IPS-15b (cell line): Measurements from ENCODE around the gene AGAP3.
A peak's percentile ranks its signal among the peaks of the same experiment; 100 is the strongest.

Experiments used
- H3K27me3 ChIP-seq: one replicate; pipeline ENCODE4 v1.6.1; 2013; ENCODE audit warnings: low read length; ENCODE audit not compliant: control insufficient read depth, insufficient read depth
- H3K36me3 ChIP-seq: one replicate; pipeline ENCODE4 v1.6.1; 2013; ENCODE audit warnings: low read length; ENCODE audit not compliant: control insufficient read depth, insufficient read depth
- H3K4me1 ChIP-seq: one replicate; pipeline ENCODE4 v1.6.1; 2013; ENCODE audit warnings: mild to moderate bottlenecking, low read length; ENCODE audit not compliant: control insufficient read depth, insufficient read depth
- H3K4me3 ChIP-seq: one replicate; pipeline ENCODE4 v1.5.1; 2013; ENCODE audit warnings: low read depth, low read length
- H3K9ac ChIP-seq: one replicate; pipeline ENCODE4 v1.6.1; 2013; ENCODE audit warnings: low read depth, mild to moderate bottlenecking, low read length
- H3K9me3 ChIP-seq: one replicate; pipeline ENCODE4 v1.6.1; 2013; ENCODE audit warnings: mild to moderate bottlenecking, low read length; ENCODE audit not compliant: control insufficient read depth, insufficient read depth

AGAP3 gene

DNA sequence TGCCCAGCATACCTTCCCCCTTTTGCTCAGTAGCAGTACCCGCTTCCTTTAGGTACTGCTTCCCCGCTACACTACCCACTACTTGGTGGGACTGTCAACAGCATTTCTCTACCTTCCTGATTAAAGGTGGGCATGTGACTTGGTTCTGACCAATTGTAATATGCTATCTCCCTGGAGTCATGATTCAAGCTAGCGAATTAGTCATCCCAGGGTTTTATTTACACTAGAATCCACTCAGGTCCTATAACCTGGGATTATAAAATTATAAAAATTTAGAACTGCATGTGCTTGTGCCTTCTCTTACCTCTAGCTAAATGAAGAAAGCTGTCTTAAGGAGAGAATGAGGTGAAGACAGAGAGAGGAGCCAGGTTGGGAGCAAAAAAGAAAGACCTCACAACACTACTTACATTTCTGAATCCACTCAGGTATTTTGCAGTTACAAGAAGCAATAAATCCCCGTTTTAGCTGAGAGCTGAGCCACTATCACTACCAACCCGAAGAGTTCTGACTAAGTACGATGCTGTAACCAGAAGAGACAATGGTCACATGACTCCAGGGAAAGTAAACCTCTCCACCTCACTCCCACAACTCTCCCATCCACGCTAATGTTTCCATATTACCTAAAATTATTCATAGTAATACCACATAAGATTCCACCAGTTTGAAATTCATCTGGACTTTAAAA lies 71.5 kb downstream of the AGAP3 start:
- no peak overlapping the region for H3K4me3 ChIP-seq
- H3K27me3 ChIP-seq = peaks cover 38% of the 10 kb centered on the region
- H3K4me1 ChIP-seq = peaks cover 3% of the 10 kb centered on the region
- H3K9ac ChIP-seq = no peak overlapping the region
- no peaks in the 10 kb centered on the region for H3K36me3 ChIP-seq
- H3K9me3 ChIP-seq = no peaks in the 10 kb centered on the region

DNA sequence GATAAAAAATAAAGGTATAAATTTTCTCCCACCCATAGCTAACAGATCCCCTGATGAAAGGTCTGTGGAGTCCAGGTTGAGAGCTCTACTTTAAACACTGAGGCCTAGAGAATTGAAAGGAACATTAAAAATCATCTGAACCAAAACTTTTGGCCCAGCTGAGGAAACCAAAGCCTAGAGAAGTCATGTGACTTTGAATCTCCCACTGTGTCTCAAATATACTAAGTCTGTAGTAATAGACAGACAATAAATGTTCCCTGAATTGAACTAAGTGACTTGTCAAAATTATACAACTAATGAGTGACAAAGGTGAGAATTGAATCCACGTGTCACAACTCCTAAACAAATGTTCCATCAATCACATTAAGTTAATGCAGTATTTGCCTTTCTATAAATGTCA lies 75.5 kb downstream of the AGAP3 start:
- Histone ChIP-seq H3K4me1 (peaks cover 3% of the 10 kb centered on the region), H3K9me3 (no peaks in the 10 kb centered on the region), H3K27me3 (peaks cover 72% of the 10 kb centered on the region), H3K36me3 (no peaks in the 10 kb centered on the region), H3K9ac (no peak overlapping the region), H3K4me3 (no peak overlapping the region)

GRCh38 chr7:151166629-151167196 lies 80.4 kb downstream of the AGAP3 start:
- H3K4me1 ChIP-seq = peaks cover 2% of the 10 kb centered on the region
- no peaks in the 10 kb centered on the region for H3K36me3 ChIP-seq
- H3K9me3 ChIP-seq = no peaks in the 10 kb centered on the region
- H3K9ac ChIP-seq = no peak overlapping the region
- H3K4me3 ChIP-seq = peak overlapping the region; percentile 45
- H3K27me3 ChIP-seq = peaks cover 78% of the 10 kb centered on the region

DNA sequence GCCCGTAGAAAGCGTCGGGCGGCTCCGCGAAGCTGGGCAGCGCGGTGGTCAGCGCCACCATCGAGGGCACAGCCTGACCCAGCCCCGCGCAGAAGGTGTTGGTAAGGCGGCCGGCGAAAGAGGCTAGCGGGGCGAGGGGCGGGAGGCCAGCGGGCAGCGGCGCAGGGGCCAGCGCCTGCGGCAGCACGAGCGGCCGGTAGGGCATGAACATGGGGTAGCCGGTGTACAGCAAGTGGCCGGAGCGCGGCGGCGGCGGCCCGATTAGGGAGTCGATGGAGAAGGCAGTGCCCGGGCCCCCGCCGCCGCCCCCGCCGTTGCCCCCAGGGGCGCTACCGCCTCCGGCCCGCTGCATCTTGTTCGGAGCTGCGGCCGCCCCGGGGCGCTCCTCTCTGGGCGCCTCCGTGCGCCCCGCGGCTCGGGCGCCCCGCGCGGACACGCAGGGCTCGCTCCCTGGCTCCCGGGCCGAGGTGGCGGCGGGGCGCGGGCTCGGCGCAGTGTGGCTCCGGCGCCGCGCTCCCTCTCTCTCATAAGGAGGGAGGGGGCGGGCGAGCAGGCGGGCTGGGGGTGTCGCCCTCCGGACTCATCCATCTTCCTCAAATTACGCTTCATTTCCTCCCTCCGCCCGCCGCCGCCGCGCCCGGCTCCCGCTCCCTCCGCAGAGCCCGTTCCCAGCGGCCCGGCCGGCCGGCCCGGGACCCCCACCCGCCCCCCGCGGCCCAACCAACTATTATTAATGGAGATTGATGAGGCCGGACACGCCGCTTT lies 81.1 kb downstream of the AGAP3 start, which contains the start of gene GBX1:
Gene GBX1, minus strand, starts transcription at position 498 of the 765 bp plus-strand sequence. Its CDS starts 146 bp downstream, at position 352.
- H3K9me3 ChIP-seq = no peaks in the 10 kb centered on the region
- H3K36me3 ChIP-seq = no peaks in the 10 kb centered on the region
- peaks cover 78% of the 10 kb centered on the region for H3K27me3 ChIP-seq
- H3K9ac ChIP-seq = no peak within 1 kb of the TSS
- peak within 1 kb of the TSS; percentile 45 for H3K4me3 ChIP-seq
- H3K4me1 ChIP-seq = peaks cover 2% of the 10 kb centered on the region

GRCh38 chr7:151168003-151168786 lies 81.9 kb downstream of the AGAP3 start:
- H3K9me3 ChIP-seq = peaks cover 4% of the 10 kb centered on the region
- no peaks in the 10 kb centered on the region for H3K36me3 ChIP-seq
- H3K9ac ChIP-seq = no peak overlapping the region
- H3K4me1 ChIP-seq = peaks cover 2% of the 10 kb centered on the region
- peaks cover 81% of the 10 kb centered on the region for H3K27me3 ChIP-seq
- H3K4me3 ChIP-seq = peak overlapping the region; percentile 45

GRCh38 chr7:151168787-151169162 lies 82.5 kb downstream of the AGAP3 start:
- Histone ChIP-seq H3K9me3 (peaks cover 6% of the 10 kb centered on the region), H3K27me3 (peaks cover 81% of the 10 kb centered on the region), H3K9ac (no peak overlapping the region), H3K4me3 (peak overlapping the region; percentile 45), H3K4me1 (peaks cover 2% of the 10 kb centered on the region), H3K36me3 (no peaks in the 10 kb centered on the region)

DNA sequence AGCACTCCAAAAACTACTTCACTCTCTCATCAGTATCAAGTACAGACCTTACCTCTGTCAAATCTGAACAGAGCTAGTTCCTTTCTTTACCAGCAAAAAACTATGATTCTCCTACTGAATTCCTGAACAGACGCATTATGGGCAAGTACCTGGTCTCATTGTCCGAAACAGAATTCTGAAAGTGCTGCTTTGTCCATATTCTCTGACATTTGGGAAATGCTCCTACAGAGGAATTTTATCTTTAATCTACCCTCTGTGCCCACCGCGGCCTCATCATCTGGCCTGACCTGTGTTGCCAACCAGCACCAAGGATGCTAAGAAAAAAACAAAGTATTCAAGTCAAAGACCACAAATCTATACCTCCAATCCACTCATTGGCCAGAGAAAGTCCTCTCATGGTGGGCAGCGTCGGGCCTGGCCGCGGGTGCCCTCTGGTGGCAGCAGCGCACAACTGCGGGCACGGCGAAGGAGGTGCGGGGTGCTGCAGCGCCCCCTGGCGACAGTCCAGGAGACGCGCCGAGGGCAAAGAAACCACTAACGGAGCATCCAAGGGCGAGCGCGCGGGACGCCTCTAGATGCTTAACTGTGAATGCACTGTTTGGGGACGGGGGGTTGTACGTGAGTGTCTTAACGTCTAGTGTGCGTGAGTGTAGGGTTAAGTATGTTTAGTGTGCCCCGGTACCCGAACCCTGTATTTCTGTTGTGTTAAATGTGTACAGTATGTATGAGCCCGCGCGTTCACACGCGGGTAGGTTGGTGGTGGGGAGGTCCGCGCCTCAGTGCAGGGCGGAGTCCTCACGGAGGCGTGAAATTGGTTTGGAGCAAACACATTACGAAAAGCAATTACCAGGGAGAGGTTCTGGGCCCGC lies 86.2 kb downstream of the AGAP3 start:
- H3K27me3 ChIP-seq = peaks cover 67% of the 10 kb centered on the region
- no peaks in the 10 kb centered on the region for H3K36me3 ChIP-seq
- peaks cover 2% of the 10 kb centered on the region for H3K4me1 ChIP-seq
- H3K9ac ChIP-seq = no peak overlapping the region
- H3K9me3 ChIP-seq = peaks cover 6% of the 10 kb centered on the region
- H3K4me3 ChIP-seq = no peak overlapping the region

GRCh38 chr7:151173386-151174245 lies 87.3 kb downstream of the AGAP3 start:
- H3K9ac ChIP-seq = no peak overlapping the region
- peaks cover 66% of the 10 kb centered on the region for H3K27me3 ChIP-seq
- no peak overlapping the region for H3K4me3 ChIP-seq
- peaks cover 6% of the 10 kb centered on the region for H3K9me3 ChIP-seq
- no peaks in the 10 kb centered on the region for H3K36me3 ChIP-seq
- H3K4me1 ChIP-seq = no peaks in the 10 kb centered on the region

DNA sequence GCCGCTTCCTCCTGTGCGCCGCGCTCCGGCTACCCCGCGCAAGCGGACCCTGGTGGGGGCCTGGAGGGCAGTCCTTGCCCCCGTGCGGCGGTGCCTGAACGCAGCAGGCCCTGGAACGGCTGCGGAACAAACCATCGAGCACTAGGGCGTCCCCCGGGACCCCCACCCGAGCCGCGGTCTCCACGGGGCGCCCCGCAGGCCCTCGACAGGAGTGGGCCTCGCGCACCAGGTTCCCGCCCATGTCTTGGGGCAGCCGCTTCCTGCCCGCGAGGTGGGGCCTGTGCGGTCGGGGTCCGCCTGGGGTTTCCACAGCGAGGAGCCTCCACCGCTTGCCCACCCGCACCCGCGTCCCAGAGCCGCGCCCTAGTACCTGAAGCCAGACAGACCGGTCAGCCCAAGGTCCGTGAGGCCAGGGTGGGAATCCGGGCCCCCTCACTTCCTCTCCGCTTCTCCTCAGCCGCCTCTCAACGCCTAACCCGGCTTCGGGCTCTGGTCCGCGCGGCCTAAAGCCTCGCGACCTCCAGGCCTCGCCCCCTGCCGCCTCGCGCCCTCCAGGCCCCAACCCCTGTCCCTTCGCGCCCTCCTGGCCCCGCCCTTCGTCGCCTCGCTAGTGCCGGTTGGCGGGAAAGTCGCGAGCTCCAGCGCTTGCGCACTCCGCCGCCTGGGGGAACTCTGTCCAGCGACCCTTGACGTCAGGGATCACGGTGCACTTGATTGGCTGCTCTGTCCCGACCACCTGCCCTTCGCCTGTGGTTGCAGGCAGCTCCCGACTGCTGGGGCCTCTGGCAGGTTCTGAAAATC lies 88.2 kb downstream of the AGAP3 start:
- Histone ChIP-seq H3K9ac (no peak overlapping the region), H3K4me1 (no peaks in the 10 kb centered on the region), H3K36me3 (no peaks in the 10 kb centered on the region), H3K4me3 (no peak overlapping the region), H3K9me3 (peaks cover 6% of the 10 kb centered on the region), H3K27me3 (peaks cover 63% of the 10 kb centered on the region)
